IMR-90 (cell line): ENCODE results near the gene N4BP2L1. TPM values are rescaled to one million over a fixed set of nuclear protein-coding genes. Genes with fewer than 3 reads are reported as not detected.

Experiments used
- ATAC-seq: fragments of 200-7000 bp; cut with Tn5 transposase; 2 replicates; pipeline ENCODE4 v1.9.1; 2020; ENCODE audit warnings: low read depth, mild to moderate bottlenecking, moderate library complexity
- BruUV-seq: library from RNA; stranded (reverse); fragments of 400-500 nt; replicated peaks from 2 replicates; lab custom pipeline; 2021; lab: Mats Ljungman, UMichigan
- CTCF ChIA-PET: fragments of 300-600 bp; formaldehyde crosslinking; extraction: SDS; loops from one replicate; lab custom pipeline; 2021; ENCODE audit warnings: antibody characterized with exemption; lab: Yijun Ruan, JAX
- POLR2A ChIA-PET: fragments of 300-600 bp; sonication (Branson Sonifier 250); formaldehyde crosslinking; loops from one replicate; lab custom pipeline; 2022; ENCODE audit warnings: antibody characterized with exemption; ENCODE audit not compliant: unreplicated experiment; lab: Charles Lee
- DNase-seq: peaks from one replicate; pipeline ENCODE4 v3.0.0; 2013
- H2AFZ ChIP-seq: replicated peaks from 2 replicates; pipeline ENCODE3; 2013; ENCODE audit warnings: low read length, mild to moderate bottlenecking; ENCODE audit not compliant: poor library complexity
- H2AK5ac ChIP-seq: 2 replicates; pipeline ENCODE4 v1.6.1; 2013; ENCODE audit warnings: low read depth, low read length, inconsistent platforms
- H2AK9ac ChIP-seq: replicated peaks from 2 replicates; pipeline ENCODE3; 2013; ENCODE audit warnings: mild to moderate bottlenecking, low read depth, low read length, moderate library complexity; ENCODE audit not compliant: poor library complexity
- H2BK120ac ChIP-seq: 2 replicates; pipeline ENCODE4 v1.6.1; 2013; ENCODE audit warnings: low read depth, low read length, inconsistent platforms
- H2BK15ac ChIP-seq: 3 replicates; pipeline ENCODE4 v1.6.1; 2013; ENCODE audit warnings: low read depth, low read length, inconsistent platforms
- H2BK20ac ChIP-seq: 2 replicates; pipeline ENCODE4 v1.6.1; 2013; ENCODE audit warnings: low read depth, mild to moderate bottlenecking, inconsistent platforms, low read length, moderate library complexity
- H2BK5ac ChIP-seq: 2 replicates; pipeline ENCODE4 v1.6.1; 2013; ENCODE audit warnings: mild to moderate bottlenecking, low read depth, low read length, inconsistent platforms; ENCODE audit not compliant: poor library complexity, severe bottlenecking
- H3K14ac ChIP-seq: replicated peaks from 2 replicates; pipeline ENCODE4 v1.6.1; 2013; ENCODE audit warnings: low read depth, low read length, inconsistent platforms
- H3K18ac ChIP-seq: 2 replicates; pipeline ENCODE4 v1.6.1; 2013; ENCODE audit warnings: low read depth, low read length, control low read depth
- H3K23ac ChIP-seq: 2 replicates; pipeline ENCODE4 v1.6.1; 2013; ENCODE audit warnings: low read depth, low read length, inconsistent platforms
- H3K27ac ChIP-seq: 2 replicates; pipeline ENCODE4 v1.5.1; 2013; ENCODE audit warnings: mild to moderate bottlenecking, control low read depth, low read length; ENCODE audit not compliant: insufficient read depth
- H3K27me3 ChIP-seq: 2 replicates; pipeline ENCODE4 v1.6.1; 2013; ENCODE audit warnings: low read length; ENCODE audit not compliant: control insufficient read depth, insufficient read depth
- H3K36me3 ChIP-seq: 2 replicates; pipeline ENCODE4 v1.6.1; 2013; ENCODE audit warnings: low read length, mixed read lengths; ENCODE audit not compliant: control insufficient read depth, insufficient read depth
- H3K4ac ChIP-seq: 2 replicates; pipeline ENCODE4 v1.6.1; 2013; ENCODE audit warnings: low read depth, low read length, inconsistent platforms
- H3K4me1 ChIP-seq: 2 replicates; pipeline ENCODE4 v1.6.1; 2013; ENCODE audit warnings: low read length, mixed read lengths; ENCODE audit not compliant: control insufficient read depth, insufficient read depth
- H3K4me2 ChIP-seq: 2 replicates; pipeline ENCODE4 v1.6.1; 2013; ENCODE audit warnings: low read depth, mild to moderate bottlenecking, control low read depth, low read length, moderate library complexity
- H3K4me3 ChIP-seq: 2 replicates; pipeline ENCODE4 v1.5.1; 2013; ENCODE audit warnings: low read depth, mild to moderate bottlenecking, control low read depth, low read length, moderate library complexity; ENCODE audit not compliant: insufficient read depth
- H3K56ac ChIP-seq: 2 replicates; pipeline ENCODE4 v1.6.1; 2013; ENCODE audit warnings: low read length, inconsistent platforms; ENCODE audit not compliant: insufficient read depth; ENCODE audit errors: extremely low read depth
- H3K79me1 ChIP-seq, 2 experiments: 2 replicates each; pipeline ENCODE4 v1.6.1; 2013; ENCODE audit warnings: low read length in 2 of 2, inconsistent platforms in 1 of 2, low read depth in 1 of 2
- H3K9ac ChIP-seq: 2 replicates; pipeline ENCODE4 v1.6.1; 2013; ENCODE audit warnings: low read depth, low read length, control low read depth
- H3K9me1 ChIP-seq: 2 replicates; pipeline ENCODE4 v1.6.1; 2013; ENCODE audit warnings: low read length, inconsistent platforms; ENCODE audit not compliant: insufficient read depth
- H3K9me3 ChIP-seq: 2 replicates; pipeline ENCODE4 v1.6.1; 2013; ENCODE audit warnings: low read length; ENCODE audit not compliant: control insufficient read depth, insufficient read depth
- H4K20me1 ChIP-seq: 2 replicates; pipeline ENCODE4 v1.6.1; 2013; ENCODE audit warnings: low read length, inconsistent platforms; ENCODE audit not compliant: insufficient read depth
- H4K5ac ChIP-seq: 2 replicates; pipeline ENCODE4 v1.6.1; 2013; ENCODE audit warnings: mild to moderate bottlenecking, low read depth, low read length, control low read depth
- H4K8ac ChIP-seq, 2 experiments: 2 replicates each; pipeline ENCODE4 v1.6.1; 2013; ENCODE audit warnings: low read depth in 2 of 2, low read length in 2 of 2, control low read depth in 1 of 2, inconsistent platforms in 1 of 2
- H4K91ac ChIP-seq: 2 replicates; pipeline ENCODE4 v1.6.1; 2013; ENCODE audit warnings: low read depth, low read length, inconsistent platforms; ENCODE audit not compliant: insufficient read depth
- BHLHE40 ChIP-seq: fragments of 150-350 bp; IDR thresholded peaks from 2 replicates; pipeline ENCODE4 v1.6.1; 2016; ENCODE audit warnings: mild to moderate bottlenecking, low read depth, low read length
- CEBPB ChIP-seq: IDR thresholded peaks from 2 replicates; pipeline ENCODE4 v1.6.1; 2012; ENCODE audit warnings: low read depth, low read length, improper control_type of control experiment
- CHD1 ChIP-seq: IDR thresholded peaks from 2 replicates; pipeline ENCODE4 v1.6.1; 2012; ENCODE audit warnings: low read depth, low read length, improper control_type of control experiment
- ELK1 ChIP-seq: fragments of 150-350 bp; IDR thresholded peaks from 2 replicates; pipeline ENCODE4 v1.6.1; 2016; ENCODE audit warnings: low read depth, mild to moderate bottlenecking, low read length, moderate library complexity, borderline replicate concordance
- FOS ChIP-seq: fragments of 150-350 bp; IDR thresholded peaks from 2 replicates; pipeline ENCODE4 v1.6.1; 2016; ENCODE audit warnings: low read depth, low read length
- MAFK ChIP-seq: IDR thresholded peaks from 2 replicates; pipeline ENCODE4 v1.6.1; 2012; ENCODE audit warnings: low read depth, low read length, improper control_type of control experiment
- MAZ ChIP-seq: IDR thresholded peaks from 2 replicates; pipeline ENCODE4 v1.6.1; 2012; ENCODE audit warnings: low read depth, mild to moderate bottlenecking, low read length, improper control_type of control experiment, moderate library complexity, borderline replicate concordance
- MXI1 ChIP-seq: IDR thresholded peaks from 2 replicates; pipeline ENCODE4 v1.6.1; 2012; ENCODE audit warnings: low read depth, mild to moderate bottlenecking, low read length, moderate library complexity, borderline replicate concordance
- NFE2L2 ChIP-seq: fragments of 150-350 bp; IDR thresholded peaks from 2 replicates; pipeline ENCODE4 v1.6.1; 2016; ENCODE audit warnings: low read depth, mild to moderate bottlenecking, low read length
- POLR2A ChIP-seq: IDR thresholded peaks from 2 replicates; pipeline ENCODE4 v1.6.1; 2012; ENCODE audit warnings: mild to moderate bottlenecking, low read depth, low read length
- RAD21 ChIP-seq: IDR thresholded peaks from 2 replicates; pipeline ENCODE4 v1.6.1; 2012; ENCODE audit warnings: low read length, improper control_type of control experiment
- RCOR1 ChIP-seq: IDR thresholded peaks from 2 replicates; pipeline ENCODE4 v1.6.1; 2012; ENCODE audit warnings: mild to moderate bottlenecking, low read length, improper control_type of control experiment; ENCODE audit not compliant: insufficient replicate concordance
- RFX5 ChIP-seq: IDR thresholded peaks from 2 replicates; pipeline ENCODE4 v1.8.0; 2012; ENCODE audit warnings: low read depth, mild to moderate bottlenecking, low read length, moderate library complexity
- SMC3 ChIP-seq: fragments of 150-350 bp; IDR thresholded peaks from 2 replicates; pipeline ENCODE4 v1.6.1; 2016; ENCODE audit warnings: low read depth, mild to moderate bottlenecking, antibody characterized with exemption, low read length, moderate library complexity
- USF2 ChIP-seq: fragments of 150-350 bp; IDR thresholded peaks from 2 replicates; pipeline ENCODE4 v1.6.1; 2017; ENCODE audit warnings: mild to moderate bottlenecking, antibody characterized with exemption, low read length, low read depth
- WGBS, 2 experiments: methylation state at CpG; one replicate each; pipeline versions ENCODE4 v1.1.5 to v1.1.7; 2013; ENCODE audit warnings: missing lambda C conversion rate in 2 of 2; ENCODE audit not compliant: insufficient read length in 1 of 2; ENCODE audit errors: extremely low coverage in 2 of 2; 5-methylcytosine and 5-hydroxymethylcytosine counted together
- dilution Hi-C: fragments of 300-500 bp; cut with HindIII; formaldehyde crosslinking; loops from one replicate; pipeline ENCODE4 v1.14.3; 2018; ENCODE audit warnings: low sequenced_read_pairs; ENCODE audit not compliant: unreplicated experiment
- in situ Hi-C: fragments of 300-500 bp; cut with MboI; formaldehyde crosslinking; loops from 3 replicates; pipeline ENCODE4 v1.14.3; 2019; ENCODE audit warnings: low sequenced_read_pairs, inconsistent platforms, mixed read lengths
- intact Hi-C: fragments of 100-400 bp; cut with micrococcal nuclease; formaldehyde crosslinking; loops from 2 replicates; pipeline ENCODE4 v1.10.0; 2022
- polyA plus RNA-seq, 3 experiments: library from polyadenylated mRNA; depleted of rRNA; stranded (reverse); fragments of >200 nt; gene quantifications; 2 replicates each; pipeline ENCODE4 v1.2.3, GENCODE V29; 2012; ENCODE audit warnings: low replicate concordance in 1 of 3
- total RNA-seq: library from RNA; depleted of rRNA; stranded (reverse); fragments of >200 nt; gene quantifications from 2 replicates; pipeline ENCODE4 v1.2.3, GENCODE V29; 2012
- TF ChIP-seq, protein P1 (sequence below): conservative IDR thresholded peaks from 2 replicates; pipeline ENCODE4 v1.5.1; 2012; ENCODE audit warnings: mild to moderate bottlenecking, low read depth, low read length, improper control_type of control experiment

N4BP2L1 gene
- total and polyA plus RNA-seq, 2 of the 4 experiments (the other 2 are of a cell fraction): 0.18 to 0.46 TPM

- no peak overlapping the region for H3K4ac ChIP-seq
- no peak overlapping the region for H2BK20ac ChIP-seq
- H2BK120ac ChIP-seq: no peak overlapping the region
- no peak overlapping the region for H2BK15ac ChIP-seq
- no peak overlapping the region for H2BK5ac ChIP-seq
- ChIA-PET POLR2A (no interaction called here), CTCF (no interaction called here)
- H3K79me1 ChIP-seq: 0 out of 4 replicates have a peak, but pooled peaks cover 0 to 3% of the 10 kb centered on the region in 2 experiments
- no peak overlapping the region for H2AFZ ChIP-seq
- WGBS, 2 experiments: no CpG with 5 or more reads among the region's 2 CpGs
- no peak overlapping the region for H3K14ac ChIP-seq
- no peaks in the 10 kb centered on the region for H3K27me3 ChIP-seq
- H4K91ac ChIP-seq: no peak overlapping the region
- in situ Hi-C loops: no loop called here
- no peaks in the 10 kb centered on the region for H4K20me1 ChIP-seq
- H2AK5ac ChIP-seq: no peak overlapping the region
- no peak overlapping the region for H3K27ac ChIP-seq
- no peak overlapping the region for H4K8ac ChIP-seq
- H3K36me3 ChIP-seq: no peaks in the 10 kb centered on the region
- no peak for DNase-seq
- H3K56ac ChIP-seq: no peak overlapping the region
- intact Hi-C loops: no loop called here
- H3K9me3 ChIP-seq: peaks cover 15% of the 10 kb centered on the region
- TF ChIP-seq NFE2L2: no peak
- no peak for TF ChIP-seq SMC3
- TF ChIP-seq FOS: no peak
- no peak for TF ChIP-seq CEBPB
- TF ChIP-seq RCOR1: no peak
- no peak for TF ChIP-seq ELK1
- TF ChIP-seq RAD21: no peak
- no peak for TF ChIP-seq MAZ
- TF ChIP-seq POLR2A: no peak
- TF ChIP-seq CHD1: no peak
- TF ChIP-seq, protein P1, sequence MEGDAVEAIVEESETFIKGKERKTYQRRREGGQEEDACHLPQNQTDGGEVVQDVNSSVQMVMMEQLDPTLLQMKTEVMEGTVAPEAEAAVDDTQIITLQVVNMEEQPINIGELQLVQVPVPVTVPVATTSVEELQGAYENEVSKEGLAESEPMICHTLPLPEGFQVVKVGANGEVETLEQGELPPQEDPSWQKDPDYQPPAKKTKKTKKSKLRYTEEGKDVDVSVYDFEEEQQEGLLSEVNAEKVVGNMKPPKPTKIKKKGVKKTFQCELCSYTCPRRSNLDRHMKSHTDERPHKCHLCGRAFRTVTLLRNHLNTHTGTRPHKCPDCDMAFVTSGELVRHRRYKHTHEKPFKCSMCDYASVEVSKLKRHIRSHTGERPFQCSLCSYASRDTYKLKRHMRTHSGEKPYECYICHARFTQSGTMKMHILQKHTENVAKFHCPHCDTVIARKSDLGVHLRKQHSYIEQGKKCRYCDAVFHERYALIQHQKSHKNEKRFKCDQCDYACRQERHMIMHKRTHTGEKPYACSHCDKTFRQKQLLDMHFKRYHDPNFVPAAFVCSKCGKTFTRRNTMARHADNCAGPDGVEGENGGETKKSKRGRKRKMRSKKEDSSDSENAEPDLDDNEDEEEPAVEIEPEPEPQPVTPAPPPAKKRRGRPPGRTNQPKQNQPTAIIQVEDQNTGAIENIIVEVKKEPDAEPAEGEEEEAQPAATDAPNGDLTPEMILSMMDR: no peak
- TF ChIP-seq USF2: no peak
- TF ChIP-seq BHLHE40: no peak
- no peak for TF ChIP-seq MXI1
- TF ChIP-seq MAFK: no peak
- TF ChIP-seq RFX5: no peak
- BruUV-seq: no TSS peak
- H3K4me2 ChIP-seq: no peak overlapping the region
- no peak overlapping the region for H3K9ac ChIP-seq
- no peak overlapping the region for H3K18ac ChIP-seq
- H3K4me1 ChIP-seq: no peaks in the 10 kb centered on the region
- no peak overlapping the region for H3K23ac ChIP-seq
- H3K4me3 ChIP-seq: no peak overlapping the region
- no peak for ATAC-seq
- no peaks in the 10 kb centered on the region for H3K9me1 ChIP-seq
- dilution Hi-C loops: no loop called here
- no peak overlapping the region for H4K5ac ChIP-seq
- no peak overlapping the region for H2AK9ac ChIP-seq
Observed at GRCh38 chr13:32455594-32455903, 27.6 kb upstream of the N4BP2L1 start.
